Natural killer cell treated with Interleukin-12 subunit alpha and Interleukin-12 subunit beta and Interleukin-15 and Interleukin-18, amount 100 ng/mL, for 72 hours (primary cell): Measurements from ENCODE around the gene ABCB4. TPM values are rescaled to one million over a fixed set of nuclear protein-coding genes. Genes with fewer than 3 reads are reported as not detected.

Experiments
- ATAC-seq, 2 donors: fragments of 150-1000 bp; cut with Tn5 transposase in 1 of 2; sonication (Bioruptor Pico), chemical (Tn5 transposase) in 1 of 2; 2 replicates each; pipeline ENCODE4 v1.10.0; 2021
- DNase-seq: peaks from one replicate; pipeline ENCODE4 v3.0.0; 2022; ENCODE audit warnings: low spot score
- H3K27ac Mint-ChIP-seq, 2 donors: 1 replicate in 1 of 2; 2 replicates in 1 of 2; pipeline ENCODE4 v1.8.0; 2022; ENCODE audit warnings: mixed read lengths in 2 of 2, mild to moderate bottlenecking in 1 of 2, moderate library complexity in 1 of 2
- H3K27me3 Mint-ChIP-seq, 2 donors: 1 replicate in 1 of 2; 2 replicates in 1 of 2; pipeline ENCODE4 v1.8.0; 2022; ENCODE audit warnings: mixed read lengths in 2 of 2
- H3K36me3 Mint-ChIP-seq: one replicate; pipeline ENCODE4 v1.8.0; 2022; ENCODE audit warnings: mixed read lengths
- H3K4me1 Mint-ChIP-seq, 2 donors: 1 replicate in 1 of 2; 2 replicates in 1 of 2; pipeline ENCODE4 v1.8.0; 2022; ENCODE audit warnings: low read depth in 2 of 2, mixed read lengths in 2 of 2, mild to moderate bottlenecking in 1 of 2
- H3K4me3 Mint-ChIP-seq: one replicate; pipeline ENCODE4 v1.8.0; 2022; ENCODE audit warnings: mixed read lengths
- H3K9me3 Mint-ChIP-seq: 2 replicates; pipeline ENCODE4 v1.8.0; 2022; ENCODE audit warnings: mixed read lengths
- total RNA-seq, 2 donors: library from RNA; stranded (reverse); gene quantifications; one replicate each; pipeline ENCODE4 v1.2.3, GENCODE V29; 2022

Gene ABCB4
- under 1 TPM; 0.20 to 0.69 TPM for total RNA-seq

- H3K4me3 Mint-ChIP-seq = peak within 1 kb of the TSS; percentile 64
- DNase-seq (no peak), ATAC-seq (peak; percentile 55 to 59)
- peaks cover 21 to 34% of the 10 kb centered on the region in 2 donors for H3K27me3 Mint-ChIP-seq
- peaks cover 5 to 6% of the 10 kb centered on the region in 2 donors for H3K4me1 Mint-ChIP-seq
- H3K27ac Mint-ChIP-seq = no peak within 1 kb of the TSS
- H3K9me3 Mint-ChIP-seq = no peaks in the 10 kb centered on the region
- no peaks in the 10 kb centered on the region for H3K36me3 Mint-ChIP-seq
These were observed at the start of gene ABCB4 for GRCh38 chr7:87475359-87476178. TSS of gene ABCB4 (minus strand) at chr7:87475680. CDS start at chr7:87475465, 215 bp downstream.

GRCh38 chr7:87518735-87519134, 43.3 kb upstream of the ABCB4 start:
- H3K27me3 Mint-ChIP-seq = no peaks in the 10 kb centered on the region
- DNase-seq = no peak
- H3K27ac Mint-ChIP-seq = no peak overlapping the region
- no peaks in the 10 kb centered on the region for H3K9me3 Mint-ChIP-seq
- H3K36me3 Mint-ChIP-seq = peaks cover 8% of the 10 kb centered on the region
- H3K4me1 Mint-ChIP-seq = peaks cover 7 to 8% of the 10 kb centered on the region in 2 donors
- no peak overlapping the region for H3K4me3 Mint-ChIP-seq
- ATAC-seq = no peak

DNA sequence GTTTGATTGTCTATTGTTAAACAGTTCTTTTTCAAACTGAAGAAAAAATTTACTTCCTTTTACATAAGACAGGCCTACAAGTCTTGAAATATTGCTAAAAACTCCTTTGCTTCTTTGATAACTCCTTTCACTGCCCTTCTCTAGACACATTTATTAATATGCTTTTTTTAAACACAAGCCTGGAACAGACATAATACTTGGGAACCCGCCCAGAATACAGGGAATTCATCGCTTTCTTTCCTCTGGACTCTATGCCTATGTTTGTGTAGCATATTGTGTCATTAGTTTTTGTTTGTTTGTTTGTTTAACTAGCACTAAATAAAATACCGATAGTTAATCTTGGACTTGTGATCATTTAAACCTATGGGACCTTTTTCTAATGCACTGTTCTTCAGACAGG, 42.4 kb upstream of the ABCB4 start:
- Mint-ChIP-seq H3K36me3 (peaks cover 8% of the 10 kb centered on the region), H3K9me3 (no peaks in the 10 kb centered on the region), H3K27me3 (no peaks in the 10 kb centered on the region), H3K27ac (no peak overlapping the region), H3K4me1 (peaks cover 7 to 8% of the 10 kb centered on the region in 2 donors), H3K4me3 (no peak overlapping the region)
- DNase-seq (no peak), ATAC-seq (no peak)

DNA sequence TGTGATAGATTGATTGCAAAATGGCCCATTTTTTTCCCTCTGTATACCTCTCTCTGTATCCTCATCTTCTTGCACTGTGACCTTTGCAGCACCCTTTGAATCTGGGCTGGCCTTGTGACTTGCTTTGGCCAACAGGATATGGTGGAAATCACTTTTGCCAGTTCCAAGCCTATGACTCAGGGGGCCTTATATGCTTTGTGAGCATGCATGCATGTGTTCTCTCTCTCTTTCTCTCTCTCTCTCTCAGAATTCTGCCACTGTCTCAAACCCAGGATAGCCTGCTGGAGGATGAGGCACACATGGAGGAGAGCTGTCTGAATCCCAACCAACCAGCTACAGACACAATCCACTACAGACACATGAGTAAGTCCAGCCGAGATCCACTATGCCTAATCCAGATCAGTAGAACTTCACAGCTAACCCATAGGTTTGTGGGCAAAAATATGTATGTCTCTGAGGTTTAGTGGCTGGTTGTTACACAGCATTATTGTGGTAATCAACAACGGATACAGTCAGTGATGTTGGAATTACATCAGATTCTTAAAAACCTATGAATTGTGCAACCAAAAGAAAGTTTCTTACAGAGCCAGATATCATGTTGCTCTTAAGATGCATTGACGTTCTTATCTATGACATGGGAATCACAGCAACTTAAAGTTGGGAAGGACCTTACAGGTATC, 41.8 kb upstream of the ABCB4 start:
- DNase-seq (no peak), ATAC-seq (peak in 1 of 2 donors; percentile 45)
- peaks cover 8% of the 10 kb centered on the region for H3K36me3 Mint-ChIP-seq
- no peak overlapping the region for H3K27ac Mint-ChIP-seq
- H3K4me1 Mint-ChIP-seq = peaks cover 7% of the 10 kb centered on the region in 2 donors
- H3K9me3 Mint-ChIP-seq = no peaks in the 10 kb centered on the region
- no peak overlapping the region for H3K4me3 Mint-ChIP-seq
- no peaks in the 10 kb centered on the region for H3K27me3 Mint-ChIP-seq

DNA sequence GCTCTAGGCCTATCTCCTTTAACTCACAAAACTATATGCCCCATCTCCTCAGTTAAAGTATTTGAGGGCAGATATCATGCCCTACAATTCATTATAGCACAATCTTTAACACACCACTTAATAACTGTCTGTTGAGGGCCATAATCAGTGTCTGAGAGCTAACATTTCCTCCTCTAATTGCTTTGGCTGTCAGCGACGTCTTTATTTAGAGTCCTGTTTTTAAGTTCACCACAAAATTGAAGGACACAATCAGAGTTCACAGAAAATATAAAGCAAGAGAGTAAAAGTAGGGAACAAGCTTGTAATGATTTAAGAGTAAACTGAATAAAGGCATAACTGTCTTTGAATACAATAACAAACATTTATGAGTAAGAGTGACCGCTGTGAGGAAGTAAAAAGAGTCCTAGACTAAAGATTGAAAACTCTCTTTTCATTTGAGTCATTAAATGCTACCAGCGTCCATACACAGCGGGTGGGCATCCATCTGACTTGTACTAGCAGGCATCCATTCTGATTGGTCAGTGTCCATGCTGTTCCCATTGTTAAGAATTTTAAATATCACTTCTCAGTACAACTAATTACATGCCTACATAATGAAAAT, 38.4 kb upstream of the ABCB4 start:
- Mint-ChIP-seq H3K4me3 (no peak overlapping the region), H3K36me3 (peaks cover 11% of the 10 kb centered on the region), H3K27ac (no peak overlapping the region), H3K27me3 (no peaks in the 10 kb centered on the region), H3K9me3 (no peaks in the 10 kb centered on the region), H3K4me1 (peaks cover 14 to 16% of the 10 kb centered on the region in 2 donors)
- ATAC-seq = no peak
- DNase-seq = no peak

DNA sequence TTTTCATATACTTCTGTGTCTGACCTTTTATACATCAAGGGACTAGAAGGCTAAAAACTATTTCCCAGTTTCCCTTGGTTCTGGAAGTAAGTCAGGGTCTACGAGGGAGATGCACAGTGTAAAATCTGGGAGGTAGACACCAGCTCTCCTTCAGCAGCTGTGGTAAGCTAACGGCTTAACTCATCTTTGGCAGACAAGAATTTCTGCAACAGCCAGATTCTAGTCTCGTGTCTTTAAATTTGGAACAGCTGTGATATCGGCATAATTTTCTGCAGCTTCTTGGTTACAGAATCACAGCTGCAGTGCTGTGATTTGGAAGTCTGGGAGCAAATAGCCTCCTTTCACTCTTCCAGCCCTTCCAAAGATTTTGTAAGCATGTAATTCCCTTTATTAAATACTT, 37.4 kb upstream of the ABCB4 start:
- DNase-seq (no peak), ATAC-seq (no peak)
- H3K36me3 Mint-ChIP-seq = peaks cover 17% of the 10 kb centered on the region
- H3K4me1 Mint-ChIP-seq = peaks cover 14 to 16% of the 10 kb centered on the region in 2 donors
- no peaks in the 10 kb centered on the region for H3K9me3 Mint-ChIP-seq
- H3K27me3 Mint-ChIP-seq = no peaks in the 10 kb centered on the region
- no peak overlapping the region for H3K4me3 Mint-ChIP-seq
- H3K27ac Mint-ChIP-seq = no peak overlapping the region

- Mint-ChIP-seq H3K27ac (no peak overlapping the region), H3K9me3 (no peaks in the 10 kb centered on the region), H3K4me1 (peaks cover 14 to 16% of the 10 kb centered on the region in 2 donors), H3K27me3 (no peaks in the 10 kb centered on the region), H3K4me3 (no peak overlapping the region), H3K36me3 (peaks cover 17% of the 10 kb centered on the region)
- ATAC-seq (peak in 1 of 2 donors; percentile 53), DNase-seq (no peak)
These were observed 36.0 kb upstream of the ABCB4 start for GRCh38 chr7:87511510-87511909.

GRCh38 chr7:87510411-87510875, 35.0 kb upstream of the ABCB4 start:
- no peak overlapping the region for H3K4me3 Mint-ChIP-seq
- DNase-seq = no peak
- no peak for ATAC-seq
- peaks cover 14 to 23% of the 10 kb centered on the region in 2 donors for H3K4me1 Mint-ChIP-seq
- peaks cover 17% of the 10 kb centered on the region for H3K36me3 Mint-ChIP-seq
- no peak overlapping the region for H3K27ac Mint-ChIP-seq
- no peaks in the 10 kb centered on the region for H3K9me3 Mint-ChIP-seq
- no peaks in the 10 kb centered on the region for H3K27me3 Mint-ChIP-seq

DNA sequence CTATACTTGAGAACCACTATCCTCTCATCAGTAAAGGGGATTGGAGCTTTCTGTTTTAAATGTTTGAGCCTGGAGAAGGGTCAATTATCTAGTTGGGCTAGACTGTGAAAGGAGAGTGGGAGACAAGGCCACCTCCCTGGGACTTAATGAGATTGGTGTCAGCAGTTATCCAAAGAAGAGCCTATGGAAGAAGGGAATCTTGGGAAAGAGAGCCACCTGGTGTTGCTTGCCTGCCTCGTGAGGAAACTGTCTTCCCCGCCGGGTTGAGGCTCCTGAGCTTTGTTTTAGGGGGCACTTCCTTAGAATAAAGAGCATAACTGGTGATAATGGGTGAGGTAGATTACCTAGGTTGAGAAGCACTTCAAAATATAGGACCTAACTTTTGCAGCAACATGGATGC, 32.0 kb upstream of the ABCB4 start:
- no peaks in the 10 kb centered on the region for H3K9me3 Mint-ChIP-seq
- H3K4me1 Mint-ChIP-seq = peaks cover 14 to 23% of the 10 kb centered on the region in 2 donors
- peaks cover 10% of the 10 kb centered on the region for H3K36me3 Mint-ChIP-seq
- H3K4me3 Mint-ChIP-seq = no peak overlapping the region
- H3K27me3 Mint-ChIP-seq = no peaks in the 10 kb centered on the region
- ATAC-seq (no peak), DNase-seq (no peak)
- no peak overlapping the region for H3K27ac Mint-ChIP-seq

DNA sequence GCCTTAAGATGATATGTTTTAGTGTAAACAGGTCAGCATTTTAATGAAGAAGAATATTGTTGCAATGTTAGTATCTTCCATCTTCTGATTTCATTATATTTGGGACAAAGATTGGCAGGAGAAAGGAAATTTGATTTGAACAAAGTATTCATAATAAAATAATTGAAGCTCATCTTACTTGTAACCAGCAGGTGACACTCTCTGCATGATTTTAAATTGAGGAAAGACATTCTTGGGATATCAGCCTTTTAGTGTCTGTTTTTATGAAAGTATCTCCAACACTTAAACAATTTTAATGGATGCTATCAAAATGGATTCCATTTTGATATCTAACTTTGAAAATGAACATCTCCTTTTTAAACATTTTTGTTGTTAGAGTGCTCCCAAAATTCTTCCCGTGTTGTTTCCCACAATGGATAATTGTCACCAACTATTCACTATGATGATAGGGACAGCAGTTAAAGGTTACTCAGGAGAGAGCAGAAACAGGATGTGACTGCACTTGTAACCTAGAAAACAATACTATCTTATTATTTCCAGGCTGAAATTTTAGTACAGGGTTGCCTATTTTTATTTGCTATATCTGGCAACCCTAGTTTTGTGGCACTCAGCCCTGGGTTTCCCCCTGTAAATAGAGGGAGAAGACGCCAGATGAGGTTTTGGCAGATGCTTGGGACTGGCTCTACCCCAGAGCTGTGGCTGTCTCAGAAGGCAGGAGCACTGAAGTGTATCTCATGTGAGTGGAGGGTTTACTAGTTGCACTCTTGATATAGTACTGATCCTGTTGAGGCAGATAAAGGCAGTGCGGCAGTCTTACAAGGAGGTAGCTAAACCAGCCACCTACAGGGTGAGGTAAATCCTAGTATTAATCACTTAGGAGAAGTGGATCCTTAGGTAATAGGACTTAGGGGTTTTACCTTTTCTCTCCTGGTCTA, 31.0 kb upstream of the ABCB4 start:
- no peaks in the 10 kb centered on the region for H3K9me3 Mint-ChIP-seq
- peak overlapping the region; percentile 44 to 68 for H3K27ac Mint-ChIP-seq
- DNase-seq (no peak), ATAC-seq (peak in 1 of 2 donors; percentile 41)
- peaks cover 11 to 23% of the 10 kb centered on the region in 2 donors for H3K4me1 Mint-ChIP-seq
- H3K36me3 Mint-ChIP-seq = peaks cover 10% of the 10 kb centered on the region
- H3K4me3 Mint-ChIP-seq = no peak overlapping the region
- H3K27me3 Mint-ChIP-seq = no peaks in the 10 kb centered on the region

DNA sequence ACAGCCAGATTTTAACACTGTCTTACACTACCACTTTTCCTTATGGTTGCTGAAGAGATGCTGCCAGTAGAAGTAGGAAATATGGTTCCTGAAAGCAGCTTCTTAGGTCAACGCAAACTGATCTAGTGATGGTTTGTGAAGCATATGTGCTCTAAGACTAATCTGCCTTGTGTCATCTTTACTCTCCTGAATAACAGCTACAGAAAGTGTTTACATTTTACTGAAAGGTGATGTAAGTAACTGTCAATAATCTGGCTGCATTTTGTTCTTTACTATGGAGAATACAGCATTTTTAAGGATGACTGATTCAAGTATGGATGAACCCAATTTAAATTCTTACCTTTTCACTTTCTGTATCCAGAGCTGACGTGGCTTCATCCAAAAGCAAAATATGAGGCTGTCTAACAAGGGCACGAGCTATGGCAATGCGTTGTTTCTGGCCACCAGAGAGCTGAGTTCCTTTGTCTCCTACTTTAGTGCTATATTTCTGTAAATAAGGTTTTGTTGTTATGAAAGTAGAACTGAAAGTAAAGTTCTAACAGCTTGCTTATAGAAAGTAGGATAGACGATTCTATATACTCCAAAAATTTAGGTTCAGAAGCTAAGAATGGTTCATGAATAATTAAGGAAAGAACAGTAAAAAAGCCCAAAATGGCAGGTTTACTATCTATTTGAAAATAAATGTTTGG, 30.2 kb upstream of the ABCB4 start:
- H3K36me3 Mint-ChIP-seq = peaks cover 10% of the 10 kb centered on the region
- H3K9me3 Mint-ChIP-seq = no peaks in the 10 kb centered on the region
- DNase-seq (no peak), ATAC-seq (no peak)
- no peaks in the 10 kb centered on the region for H3K27me3 Mint-ChIP-seq
- H3K4me1 Mint-ChIP-seq = peaks cover 6 to 18% of the 10 kb centered on the region in 2 donors
- H3K27ac Mint-ChIP-seq = peak overlapping the region; percentile 44 to 68
- H3K4me3 Mint-ChIP-seq = no peak overlapping the region

DNA sequence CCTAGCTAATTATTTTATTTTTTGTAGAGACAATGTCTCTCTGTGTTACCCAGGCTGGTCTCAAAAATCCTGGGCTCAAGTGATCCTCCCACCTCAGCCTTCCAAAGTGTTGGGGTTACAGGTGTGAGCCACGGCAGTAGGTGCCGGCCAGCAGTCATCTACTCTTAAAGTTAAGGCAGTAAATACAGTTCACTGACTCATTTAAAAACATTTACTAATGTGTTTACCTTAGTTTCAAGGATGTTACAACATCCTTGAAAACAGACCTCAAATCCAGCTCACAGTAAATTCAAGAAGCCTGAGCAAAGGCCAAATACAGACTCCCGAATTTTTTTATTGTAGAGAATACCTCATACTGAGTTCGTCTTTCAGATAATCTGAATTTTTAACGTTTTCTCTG, 29.6 kb upstream of the ABCB4 start:
- H3K27me3 Mint-ChIP-seq = no peaks in the 10 kb centered on the region
- no peaks in the 10 kb centered on the region for H3K9me3 Mint-ChIP-seq
- H3K27ac Mint-ChIP-seq = peak overlapping the region in 1 of 2 donors; percentile 68
- DNase-seq (no peak), ATAC-seq (no peak)
- no peak overlapping the region for H3K4me3 Mint-ChIP-seq
- peaks cover 10% of the 10 kb centered on the region for H3K36me3 Mint-ChIP-seq
- H3K4me1 Mint-ChIP-seq = peaks cover 4 to 15% of the 10 kb centered on the region in 2 donors
